HG03565 (cell line): ENCODE data around the gene MISP3.

Experiments used
- ATAC-seq: cut with Tn5 transposase; IDR thresholded peaks from one replicate; pipeline ENCODE4 v1.9.1; 2021; ENCODE audit warnings: mild to moderate bottlenecking, moderate library complexity; ENCODE audit not compliant: unreplicated experiment

MISP3 gene

GRCh38 chr19:14101003-14101545, 28.5 kb downstream of the MISP3 start:
- no peak for ATAC-seq

- ATAC-seq: no peak
Observed at GRCh38 chr19:14102102-14102696, 29.6 kb downstream of the MISP3 start.

- ATAC-seq: no peak
Observed at GRCh38 chr19:14102756-14103155, 30.2 kb downstream of the MISP3 start.

- ATAC-seq: no peak
Observed at GRCh38 chr19:14103310-14103709, 30.7 kb downstream of the MISP3 start.

GRCh38 chr19:14105680-14106079, 33.1 kb downstream of the MISP3 start:
- ATAC-seq: no peak

GRCh38 chr19:14106840-14107239, 34.3 kb downstream of the MISP3 start:
- ATAC-seq: no peak

- ATAC-seq: no peak
Observed at GRCh38 chr19:14107581-14108461, 35.2 kb downstream of the MISP3 start.

GRCh38 chr19:14110650-14111049, 38.1 kb downstream of the MISP3 start:
- no peak for ATAC-seq

GRCh38 chr19:14111486-14111885, 38.9 kb downstream of the MISP3 start:
- ATAC-seq: no peak

- ATAC-seq: no peak
Observed at GRCh38 chr19:14112051-14112808, 39.6 kb downstream of the MISP3 start.

GRCh38 chr19:14112809-14113385, 40.3 kb downstream of the MISP3 start:
- no peak for ATAC-seq

- no peak for ATAC-seq
Observed at GRCh38 chr19:14113762-14114414, 41.3 kb downstream of the MISP3 start.

- no peak for ATAC-seq
Observed at GRCh38 chr19:14114439-14114838, 41.9 kb downstream of the MISP3 start.

GRCh38 chr19:14114854-14115253, 42.3 kb downstream of the MISP3 start:
- no peak for ATAC-seq

GRCh38 chr19:14115756-14116155, 43.2 kb downstream of the MISP3 start:
- no peak for ATAC-seq

GRCh38 chr19:14116525-14116917, 43.9 kb downstream of the MISP3 start:
- no peak for ATAC-seq

GRCh38 chr19:14116918-14117578, 44.5 kb downstream of the MISP3 start:
- ATAC-seq: peak; percentile 1

GRCh38 chr19:14117668-14118164, 45.1 kb downstream of the MISP3 start, which contains the start of gene PRKACA:
PRKACA (minus strand) TSS chr19:14117762; CDS start chr19:14117547, 215 bp downstream.
- ATAC-seq: peak; percentile 85

- peak; percentile 28 for ATAC-seq
Observed at GRCh38 chr19:14118165-14119051, 45.8 kb downstream of the MISP3 start.
